GM18508 (cell line): Measurements from ENCODE around the gene RCOR2.
A peak's percentile ranks its signal among the peaks of the same experiment; 100 is the strongest.
"Not testable (repeated sequence)": the region's sequence is repeated elsewhere in the genome, so short reads cannot be mapped to it uniquely, and the experiment has no call there.

ENCODE experiments used
- ATAC-seq: cut with Tn5 transposase; IDR thresholded peaks from one replicate; pipeline ENCODE4 v1.9.1; 2021; ENCODE audit warnings: moderate number of reproducible peaks; ENCODE audit not compliant: insufficient read depth, unreplicated experiment

RCOR2 gene

DNA sequence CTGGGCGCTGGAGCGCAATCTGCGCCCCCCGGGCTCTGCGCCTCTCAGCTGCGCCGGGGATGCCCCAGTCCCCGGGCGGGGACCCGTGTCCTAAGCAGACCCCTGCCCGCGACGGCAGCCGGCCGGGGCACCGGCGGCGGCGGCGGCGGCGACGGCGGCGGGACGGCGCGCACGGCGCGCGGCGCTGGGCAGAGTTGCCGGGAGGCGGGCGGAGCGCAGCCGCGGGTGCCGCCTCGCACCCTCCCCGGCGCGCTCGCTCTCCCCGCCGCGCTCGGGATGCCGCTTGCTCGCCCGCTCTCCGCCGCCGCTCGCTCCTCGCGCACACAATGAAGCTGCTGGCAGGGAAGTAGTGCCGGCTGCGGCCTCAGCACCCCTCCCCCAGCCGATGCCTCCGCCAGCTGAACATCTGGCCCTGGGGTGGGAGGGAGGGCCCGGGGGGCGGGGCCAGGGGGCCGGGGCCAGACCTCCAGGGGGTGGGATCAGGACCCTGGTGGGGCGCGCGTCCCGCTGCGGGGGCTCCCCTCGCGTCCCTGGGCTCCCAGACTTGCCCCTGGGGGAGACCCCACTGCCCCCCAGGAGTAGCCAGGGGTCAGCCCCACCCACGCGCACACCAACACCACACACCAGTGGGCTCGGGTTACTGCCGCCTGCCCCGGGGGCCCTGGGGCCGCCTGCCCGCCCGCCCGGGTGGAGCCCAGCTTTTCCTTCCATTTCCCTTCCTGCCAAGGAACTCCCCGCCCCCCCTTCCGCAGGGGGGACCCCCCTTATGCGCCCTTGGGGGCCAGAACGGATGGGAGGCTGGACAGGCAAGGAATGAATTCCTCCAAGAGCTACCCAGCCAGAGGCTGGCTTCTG is at the start of gene RCOR2:
TSS of gene RCOR2 (minus strand) at position 328 of the 855 bp plus-strand sequence. CDS start 708 bp downstream, outside the sequence.
- ATAC-seq = no peak

DNA sequence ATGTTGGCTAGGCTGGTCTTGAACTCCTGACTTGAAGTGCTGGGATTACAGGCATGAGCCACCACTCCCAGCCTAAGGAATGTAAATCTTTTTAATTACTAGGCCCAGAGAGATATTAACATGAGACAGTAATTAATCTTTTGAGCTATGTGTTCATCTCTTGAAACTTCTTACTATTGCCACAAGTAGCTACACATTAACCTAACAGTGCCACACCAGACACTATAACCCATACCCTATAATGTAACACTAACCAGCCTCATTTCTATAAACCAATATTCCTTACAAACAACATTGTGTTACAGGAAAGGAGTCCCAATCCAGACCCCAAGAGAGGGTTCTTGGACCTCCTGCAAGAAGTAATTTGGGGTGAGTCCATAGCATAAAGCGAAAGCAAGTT is 49.5 kb upstream of the RCOR2 start:
- ATAC-seq = no peak

DNA sequence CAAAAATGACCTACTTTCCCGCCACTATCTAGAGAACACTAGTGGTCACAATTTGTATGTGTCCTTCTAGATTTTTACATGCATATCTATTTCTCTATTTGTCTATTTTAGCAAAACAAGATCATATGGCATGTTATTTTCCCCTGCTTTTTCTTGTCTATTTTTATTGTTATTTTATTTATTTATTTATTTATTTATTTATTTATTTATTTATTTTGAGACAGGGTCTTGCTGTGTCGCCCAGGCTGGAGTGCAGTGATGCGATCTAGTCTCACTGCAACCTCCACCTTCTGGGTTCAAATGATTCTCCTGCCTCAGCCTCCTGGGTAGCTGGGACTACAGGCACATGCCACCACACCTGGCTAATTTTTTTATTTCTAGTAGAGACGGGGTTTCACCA is 46.9 kb upstream of the RCOR2 start:
- ATAC-seq = not testable (repeated sequence)

DNA sequence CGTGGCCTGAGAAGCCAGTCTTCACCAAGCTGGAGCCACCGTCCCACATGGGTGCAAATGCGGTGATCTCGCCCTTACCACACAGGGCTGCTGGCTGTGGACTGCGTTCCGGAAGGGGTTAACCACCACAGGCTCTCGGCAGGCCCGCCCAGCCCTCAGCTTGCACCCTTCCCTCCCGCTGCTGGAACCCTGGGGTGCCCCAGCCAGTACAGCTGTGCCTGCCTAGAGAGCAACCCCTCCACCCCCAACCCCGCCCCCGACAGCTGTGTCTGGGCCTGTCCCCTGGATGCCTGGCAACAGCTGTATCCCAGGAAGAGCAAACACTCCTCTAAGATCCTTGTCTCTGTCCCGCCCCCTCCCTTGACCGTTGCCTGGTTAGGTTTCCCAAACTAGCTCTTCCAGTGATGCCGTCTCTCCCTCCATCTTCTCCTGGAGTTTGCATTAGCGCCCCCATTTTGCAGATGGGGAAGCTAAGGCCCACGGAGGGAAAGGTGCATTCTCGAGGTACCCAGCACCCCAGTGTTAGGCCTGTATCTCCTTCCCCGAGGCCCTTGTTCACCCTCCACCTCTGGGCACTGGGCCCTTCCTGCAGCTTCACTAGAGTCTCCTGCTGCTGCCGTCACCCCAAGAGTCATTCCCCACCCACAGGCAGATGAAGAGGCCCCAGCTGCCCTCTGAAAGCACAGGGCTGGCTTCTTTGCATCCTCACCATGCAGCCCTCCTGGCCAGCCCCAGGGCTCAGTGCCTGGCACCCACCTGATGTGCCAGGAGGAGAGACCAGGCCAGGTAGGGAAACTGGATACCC is 44.8 kb upstream of the RCOR2 start:
- no peak for ATAC-seq

DNA sequence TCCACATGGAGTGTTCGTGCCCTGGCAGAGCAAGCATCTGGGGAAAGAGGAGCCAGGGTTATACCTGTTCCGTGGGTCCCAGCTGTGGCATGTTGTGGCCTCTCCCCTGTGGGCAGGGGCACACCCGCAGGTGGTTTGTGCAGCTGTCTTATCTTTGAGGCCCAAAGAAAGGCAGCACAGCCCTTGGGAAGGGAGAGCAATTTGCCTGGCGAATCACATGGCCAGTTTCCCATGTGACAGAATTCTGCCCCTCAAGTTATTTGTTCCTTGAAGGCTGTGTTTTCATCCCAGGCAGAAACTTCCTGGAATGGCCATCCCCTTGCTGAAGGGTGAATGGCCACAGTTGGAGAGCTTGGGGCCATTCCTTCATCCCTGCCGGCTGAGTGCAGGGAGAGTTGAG is 41.0 kb upstream of the RCOR2 start:
- no peak for ATAC-seq

DNA sequence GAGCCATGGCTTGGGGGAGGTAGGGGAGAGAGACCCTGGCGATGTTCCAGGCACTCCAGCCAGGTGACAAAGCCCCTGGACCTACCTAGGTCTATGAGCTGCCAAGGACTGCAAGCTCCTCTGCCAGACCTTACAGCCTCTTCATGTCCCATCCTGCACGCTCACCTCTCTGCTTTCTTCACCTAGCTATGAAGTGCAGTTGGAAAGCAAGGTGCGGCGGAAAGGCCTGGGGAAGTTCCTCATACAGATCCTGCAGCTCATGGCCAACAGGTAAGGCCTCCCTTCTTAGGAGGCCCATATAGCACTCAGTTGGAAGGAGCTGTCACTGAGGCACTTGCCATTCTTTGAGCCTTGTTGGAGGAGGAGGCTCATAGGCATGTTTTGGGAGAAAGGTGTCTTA is 35.6 kb upstream of the RCOR2 start:
- no peak for ATAC-seq

DNA sequence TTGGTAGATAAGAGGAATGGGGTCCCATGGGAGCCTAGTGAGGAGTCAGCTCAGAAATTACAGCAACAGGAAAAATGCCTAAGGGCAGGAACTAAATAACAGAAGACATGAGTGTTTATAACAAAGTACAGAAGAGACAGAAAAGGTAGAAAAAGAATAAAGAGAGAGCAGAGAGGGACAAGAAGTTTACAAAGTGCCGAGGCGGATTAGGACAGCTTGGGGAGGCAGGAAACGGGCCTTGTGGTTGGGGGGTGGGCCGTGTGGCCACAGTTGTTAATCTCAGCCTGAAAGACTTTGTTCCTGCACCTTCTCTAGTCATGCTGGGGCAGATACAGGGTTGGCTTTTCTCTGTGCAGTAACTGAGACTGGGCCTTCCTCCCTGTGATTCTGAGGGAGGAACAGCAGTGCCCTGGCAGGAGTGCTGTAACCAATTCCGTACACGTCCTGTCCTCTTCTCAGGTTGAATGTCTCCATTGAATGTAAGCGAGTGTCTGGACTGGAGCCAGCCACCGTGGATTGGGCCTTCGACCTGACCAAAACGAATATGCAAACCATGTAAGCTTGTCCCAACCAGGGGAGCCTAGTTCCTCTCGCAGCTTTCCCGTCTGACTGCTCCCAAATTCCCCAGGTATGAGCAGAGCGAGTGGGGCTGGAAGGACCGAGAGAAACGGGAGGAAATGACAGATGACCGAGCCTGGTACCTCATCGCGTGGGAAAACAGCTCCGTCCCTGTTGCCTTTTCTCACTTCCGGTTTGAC is 35.0 kb upstream of the RCOR2 start:
- no peak for ATAC-seq

DNA sequence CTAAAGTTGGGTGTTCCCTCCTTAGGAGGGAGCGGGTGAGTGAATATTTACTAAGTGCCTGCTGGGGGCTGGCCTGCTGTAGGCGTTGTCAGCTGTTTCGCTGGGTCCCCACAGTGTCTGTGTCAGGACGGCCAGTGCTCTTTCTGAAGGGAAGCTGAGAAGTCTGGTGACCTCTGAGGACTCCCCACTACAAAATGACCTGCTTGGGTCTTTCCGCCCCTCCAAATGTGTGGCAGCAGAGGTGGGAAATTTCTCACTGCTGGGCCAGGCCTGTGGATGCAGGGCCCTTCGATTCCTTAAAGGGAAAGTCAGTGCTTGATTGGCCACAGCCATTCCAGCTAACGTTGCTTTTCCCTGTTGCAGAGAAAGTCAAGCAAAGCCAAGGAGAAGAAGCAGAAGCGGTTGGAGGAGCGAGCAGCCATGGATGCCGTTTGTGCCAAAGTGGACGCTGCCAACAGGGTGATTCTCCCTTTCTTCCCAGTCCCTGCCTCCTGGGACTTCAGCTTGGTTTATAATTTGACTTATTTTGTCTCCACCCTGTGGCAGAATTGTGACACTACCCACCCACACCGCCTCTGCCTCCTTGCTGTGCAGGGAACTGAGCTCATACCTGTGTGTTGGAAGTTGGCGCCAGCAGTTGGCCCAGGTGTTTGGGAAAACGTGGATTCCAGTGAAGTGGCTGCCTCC is 28.7 kb upstream of the RCOR2 start:
- no peak for ATAC-seq

DNA sequence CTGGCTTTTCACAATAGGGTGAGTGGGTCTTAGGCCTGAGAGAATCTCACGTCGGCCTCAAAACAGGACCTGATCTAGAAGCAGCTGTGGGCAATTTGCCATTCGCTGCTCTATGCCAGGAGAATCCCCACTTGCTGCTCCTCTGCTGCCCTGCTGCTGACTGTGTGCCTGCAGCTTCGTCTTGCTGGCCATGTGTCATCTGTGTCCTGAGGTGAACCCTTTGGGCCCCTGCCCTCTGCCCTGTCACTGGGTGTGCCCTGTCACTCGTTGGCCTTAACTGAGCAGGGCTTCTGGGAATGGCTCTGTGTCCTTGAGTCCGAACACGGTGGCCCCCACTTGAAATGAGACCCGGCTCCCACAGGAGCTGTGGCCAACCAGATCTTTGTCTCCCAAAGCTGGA is 28.0 kb upstream of the RCOR2 start:
- no peak for ATAC-seq

DNA sequence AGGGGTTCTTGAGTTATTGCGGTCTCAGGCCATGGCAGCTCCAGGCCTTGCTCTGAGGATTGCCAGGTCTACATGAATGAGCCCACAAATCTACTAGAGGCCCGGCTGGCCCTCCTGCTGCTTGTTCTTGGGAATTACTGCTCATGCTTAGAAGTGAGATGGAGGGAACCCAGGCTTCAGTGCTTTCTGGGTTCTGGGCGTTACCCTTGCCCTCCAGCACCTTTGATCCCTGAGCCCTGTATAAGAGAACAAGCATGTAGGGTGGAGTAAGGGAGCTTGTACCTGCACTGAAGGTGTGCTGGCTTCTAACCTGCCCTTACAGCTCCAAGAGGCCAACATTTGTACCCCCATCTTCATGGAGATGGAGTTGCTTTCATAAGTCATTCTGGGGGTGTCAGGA is 25.8 kb upstream of the RCOR2 start:
- ATAC-seq = no peak

DNA sequence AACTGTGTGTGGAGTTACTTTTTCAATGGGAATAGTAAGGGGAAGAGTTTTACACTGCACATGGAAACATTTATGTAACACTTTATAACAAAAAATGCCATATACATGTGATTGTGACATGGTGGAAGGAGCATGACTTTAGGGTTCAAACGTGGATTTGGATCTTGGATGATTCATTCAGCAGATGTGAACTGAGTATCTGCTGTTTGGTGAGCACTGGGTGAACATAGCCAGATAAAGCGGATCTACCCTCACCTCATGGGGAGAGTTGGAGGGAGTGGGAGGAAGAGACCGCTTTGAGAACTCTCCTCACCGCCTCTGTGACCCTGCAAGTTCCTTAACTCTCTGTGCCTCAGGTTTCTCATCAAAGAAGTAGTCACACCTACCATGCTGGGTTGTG is 24.9 kb upstream of the RCOR2 start:
- ATAC-seq = no peak

DNA sequence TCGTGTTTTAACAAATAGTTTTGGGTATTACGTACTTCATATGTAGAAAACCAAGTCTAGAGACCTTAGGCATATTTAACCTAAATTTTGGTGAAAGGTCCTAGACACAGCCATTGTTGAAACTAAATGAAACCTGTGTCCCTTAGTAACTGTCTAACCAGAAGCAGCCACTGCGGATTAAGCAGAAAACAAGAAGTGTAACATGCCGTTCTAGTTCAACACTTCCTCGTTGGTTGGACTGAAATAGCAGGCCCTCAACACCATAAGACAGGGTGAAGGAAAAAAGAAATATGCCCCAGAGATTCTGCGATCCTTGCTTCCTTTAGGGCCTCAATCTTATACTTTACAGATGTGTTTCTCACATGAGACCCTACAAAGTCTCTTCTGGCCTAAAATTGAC is 23.8 kb upstream of the RCOR2 start:
- ATAC-seq = no peak

DNA sequence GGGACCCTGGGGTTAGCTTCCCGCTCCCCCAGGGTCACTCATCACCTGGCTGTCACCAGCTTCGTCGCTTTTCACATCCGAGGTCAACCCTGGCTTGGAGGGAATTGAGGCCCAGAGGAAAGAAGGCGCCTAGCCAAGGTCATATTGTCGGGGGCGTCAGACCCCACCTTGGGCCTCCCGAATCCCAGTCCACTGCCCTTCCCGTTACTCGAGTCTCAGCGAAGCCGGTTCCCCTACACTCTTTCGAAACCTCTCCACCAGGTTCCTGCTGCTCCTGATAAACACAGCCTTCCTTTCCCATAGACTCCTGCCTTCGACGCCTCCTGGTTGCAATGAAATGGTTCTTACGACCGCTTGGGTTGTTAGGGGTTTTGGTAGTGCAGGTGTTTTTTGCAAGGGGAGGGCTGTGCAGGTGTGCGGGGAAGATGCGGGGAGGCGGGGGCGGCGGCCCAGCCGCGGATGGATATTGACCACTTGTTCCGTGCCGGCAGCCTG is 22.5 kb upstream of the RCOR2 start:
- no peak for ATAC-seq

DNA sequence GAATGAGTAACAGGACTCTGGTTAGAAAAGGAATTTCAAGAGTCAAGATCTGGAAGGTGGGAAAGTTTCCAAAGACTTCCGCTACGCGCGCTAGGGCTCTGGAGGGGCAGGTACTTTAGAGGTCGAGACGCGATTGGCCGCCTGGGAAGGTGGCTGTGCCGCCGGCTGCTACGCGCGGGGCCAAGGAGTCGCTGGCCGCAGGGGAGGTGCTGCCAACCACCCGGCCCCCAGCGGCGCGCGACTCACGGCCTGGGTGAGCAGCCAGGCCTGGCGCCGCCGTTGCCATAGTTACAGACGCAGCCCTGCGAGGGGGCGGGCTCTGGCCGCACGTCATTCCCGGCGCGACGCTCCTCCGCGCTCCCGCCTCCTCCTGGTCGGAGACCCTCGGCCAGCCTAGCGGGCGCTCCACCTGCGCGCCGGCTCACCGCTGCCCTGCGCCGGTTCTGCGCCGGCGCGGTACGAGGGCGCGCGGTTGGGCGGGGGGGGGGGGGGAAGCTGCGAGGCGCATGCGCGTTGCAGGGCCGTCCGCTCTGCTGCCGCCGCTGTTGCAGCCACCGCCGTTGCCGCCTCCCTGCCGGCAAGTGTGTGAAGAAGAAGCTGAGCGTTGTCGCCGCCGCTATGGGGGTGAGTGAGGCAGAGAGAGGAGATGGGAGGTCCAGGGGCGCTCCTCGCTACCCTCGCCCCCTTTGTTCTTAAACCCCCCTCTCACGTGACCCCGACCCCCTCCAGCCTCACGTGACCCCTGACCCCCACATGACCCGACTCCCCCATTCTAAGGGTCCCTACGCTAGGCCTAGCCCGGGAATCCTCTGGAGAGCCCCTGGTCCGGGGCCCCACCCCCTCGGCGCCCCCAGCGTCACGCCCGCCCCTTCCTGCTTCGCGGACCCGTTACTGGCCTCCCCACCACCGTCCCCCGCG is 21.8 kb upstream of the RCOR2 start, which contains the start of gene NAA40:
TSS of gene NAA40 (plus strand) at position 524 of the 918 bp plus-strand sequence. CDS start at position 619, 95 bp downstream.
- ATAC-seq = peak; percentile 71

DNA sequence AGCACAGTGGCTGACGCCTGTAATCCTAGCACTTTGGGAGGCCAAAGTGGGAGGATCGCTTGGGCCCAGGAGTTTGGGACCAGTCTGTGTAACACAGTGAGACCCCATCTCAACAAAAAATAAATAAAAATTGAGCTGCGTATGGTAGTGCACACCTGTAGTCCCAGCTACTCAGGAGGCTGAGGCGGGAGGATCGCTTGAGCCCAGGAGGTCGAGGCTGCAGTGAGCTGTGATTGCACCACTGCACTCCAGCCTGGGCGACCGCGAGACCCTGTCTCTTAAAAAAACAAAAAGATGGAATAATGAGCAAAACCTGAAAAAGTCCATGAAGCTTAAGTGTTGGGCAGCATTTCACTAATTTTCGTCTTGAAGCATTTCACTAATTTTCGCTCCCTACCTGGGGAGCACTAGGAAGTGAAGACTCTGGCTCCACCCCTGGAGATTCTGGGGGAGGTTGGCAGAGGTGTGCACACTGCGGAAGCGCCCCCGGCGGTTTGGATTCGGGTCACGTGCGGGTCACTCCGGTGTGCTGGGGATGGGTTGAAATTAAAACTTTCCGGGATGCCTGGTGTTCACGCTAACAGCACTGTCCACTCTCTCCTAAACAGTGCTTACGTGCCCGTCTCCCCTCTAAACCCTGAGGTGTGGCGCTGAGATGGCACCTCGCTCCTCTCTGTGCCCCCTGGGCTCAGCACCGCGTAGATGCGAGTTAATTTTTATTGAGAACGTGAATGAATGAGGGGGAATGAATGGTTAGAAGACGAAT is 20.9 kb upstream of the RCOR2 start:
- no peak for ATAC-seq

DNA sequence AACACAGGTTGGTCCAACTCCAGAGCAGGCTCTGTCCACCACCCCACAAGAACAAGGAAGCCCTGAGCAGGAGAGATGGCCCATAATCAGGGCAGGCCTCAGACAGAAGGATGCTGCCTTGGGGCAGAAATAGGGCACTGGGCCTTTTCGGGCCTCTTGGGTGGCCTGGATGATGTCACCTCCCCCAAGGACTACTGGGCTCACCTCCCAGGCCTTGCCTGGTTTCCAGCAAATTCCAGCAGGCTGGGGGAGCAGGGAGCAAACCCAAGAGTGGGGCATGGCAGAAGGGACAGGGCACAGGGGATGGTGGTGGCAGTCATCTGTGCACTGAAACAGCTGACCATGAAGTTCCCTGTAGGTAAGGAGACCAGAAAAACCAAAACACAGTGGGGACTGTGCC is 16.5 kb upstream of the RCOR2 start:
- no peak for ATAC-seq

DNA sequence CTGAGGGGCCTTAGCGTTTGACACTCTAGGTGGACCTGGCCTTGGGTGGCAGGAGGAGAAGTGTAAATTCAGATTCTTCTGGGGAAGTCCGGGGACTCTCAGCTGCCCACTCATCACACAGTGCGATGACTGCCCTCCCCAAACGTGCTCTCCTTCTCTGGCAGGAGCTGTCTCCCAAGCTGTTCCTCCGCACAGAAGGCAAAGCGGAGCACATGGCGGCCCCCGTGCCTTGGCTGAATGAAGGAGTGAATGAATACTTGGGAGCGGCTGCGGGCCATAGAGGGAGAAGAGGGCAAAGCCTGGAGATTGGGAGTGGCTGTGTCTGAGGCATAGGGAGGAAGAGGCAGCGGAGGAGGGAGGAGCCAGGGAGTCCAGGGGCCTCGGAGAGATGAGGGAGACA is 14.9 kb upstream of the RCOR2 start:
- ATAC-seq = no peak

DNA sequence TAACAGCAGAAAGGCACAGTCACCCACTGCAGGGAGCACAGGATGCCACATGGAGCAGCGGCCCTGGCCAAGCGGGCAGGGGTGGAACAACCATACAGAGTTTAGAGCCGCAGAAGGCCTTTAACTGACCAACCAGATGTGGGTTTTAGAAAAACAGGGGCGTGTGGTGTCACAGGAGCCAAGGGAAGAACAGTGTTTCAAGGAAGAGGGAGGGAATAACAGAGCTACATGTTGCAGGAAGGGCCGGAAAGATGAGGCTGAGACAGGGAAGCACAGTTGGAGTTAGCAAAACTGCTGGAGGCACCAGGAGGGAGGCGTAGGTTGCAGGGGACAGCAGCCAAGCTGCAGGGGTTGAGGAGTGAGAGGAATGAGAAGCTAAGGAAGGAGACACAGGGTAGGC is 14.1 kb upstream of the RCOR2 start:
- ATAC-seq = no peak
